T-helper 1 cell (primary cell): Measurements from ENCODE around the gene PLK3.
"Not testable (repeated sequence)": the region's sequence is repeated elsewhere in the genome, so short reads cannot be mapped to it uniquely, and the experiment has no call there.

Source experiments
- DNase-seq, 5 donors: peaks; one replicate each; pipeline ENCODE4 v3.0.0-alpha.2; 2012 to 2020

Gene PLK3

GRCh38 chr1:44808938-44809917 lies 9.1 kb downstream of the PLK3 start:
- peak; percentile 71 to 98 (median 84) for DNase-seq

DNA sequence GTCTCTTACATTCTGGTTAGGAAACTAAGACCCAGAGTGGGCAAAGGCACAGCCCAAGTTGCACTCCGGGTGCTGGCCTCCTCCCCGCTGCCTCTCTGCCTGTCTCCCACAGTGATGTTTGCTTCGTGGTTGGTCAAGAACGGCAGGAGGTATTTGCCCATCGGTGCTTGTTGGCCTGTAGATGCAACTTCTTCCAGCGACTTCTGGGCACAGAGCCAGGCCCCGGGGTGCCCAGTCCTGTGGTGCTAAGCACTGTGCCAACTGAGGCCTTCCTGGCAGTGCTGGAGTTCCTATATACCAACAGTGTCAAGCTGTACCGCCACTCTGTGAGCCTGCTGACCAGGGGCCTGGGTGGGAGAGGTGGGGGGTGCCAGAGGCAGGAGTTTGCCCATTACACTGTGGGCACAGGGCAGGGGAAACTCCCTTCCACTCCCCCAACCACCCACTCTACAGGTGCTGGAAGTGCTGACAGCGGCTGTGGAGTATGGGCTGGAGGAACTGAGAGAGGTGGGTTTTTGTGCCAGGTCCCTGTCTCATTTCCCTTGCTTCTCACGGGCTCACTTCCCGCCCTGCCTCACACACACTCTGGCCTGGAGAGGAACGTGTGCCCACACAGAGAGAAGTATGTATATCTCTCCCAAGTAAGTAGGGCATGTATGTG lies 10.1 kb downstream of the PLK3 start:
- DNase-seq = peak in 2 of 5 donors; percentile 33 to 36

DNA sequence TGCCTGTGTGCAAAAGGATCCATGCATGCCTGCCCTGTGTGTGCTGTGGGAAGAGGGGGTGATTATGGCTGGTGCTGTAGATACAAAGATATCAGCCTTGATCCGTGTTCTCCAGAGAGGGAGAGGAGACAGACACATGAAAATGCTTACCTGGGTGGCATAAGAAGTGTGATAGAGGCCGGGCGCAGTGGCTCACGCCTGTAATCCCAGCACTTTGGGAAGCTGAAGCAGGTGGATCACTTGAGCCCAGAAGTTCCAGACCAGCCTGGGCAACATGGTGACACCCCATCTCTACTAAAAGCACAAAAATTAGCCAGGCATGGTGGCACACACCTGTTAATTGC lies 10.6 kb downstream of the PLK3 start:
- not testable (repeated sequence) for DNase-seq

GRCh38 chr1:44811234-44811633 lies 11.1 kb downstream of the PLK3 start:
- no peak for DNase-seq

GRCh38 chr1:44812822-44813543 lies 12.8 kb downstream of the PLK3 start:
- DNase-seq = no peak

DNA sequence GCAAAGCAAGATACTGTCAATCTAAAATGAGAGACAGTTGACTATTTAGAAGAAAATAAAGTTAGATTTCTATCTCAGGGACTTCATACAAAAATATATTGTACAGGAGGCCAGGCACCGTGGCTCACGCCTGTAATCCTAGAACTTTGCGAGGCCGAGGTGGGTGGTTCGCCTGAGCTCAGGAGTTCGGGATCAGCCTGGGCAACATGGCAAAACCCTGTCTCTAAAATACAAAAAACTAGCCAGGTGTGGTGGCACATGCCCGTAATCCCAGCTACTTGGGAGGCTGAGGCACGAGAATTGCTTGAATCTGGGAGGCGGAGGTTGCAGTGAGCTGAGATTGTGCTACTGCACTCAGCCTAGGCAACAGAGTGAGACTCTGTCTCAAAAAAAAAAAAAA lies 15.7 kb downstream of the PLK3 start:
- not testable (repeated sequence) for DNase-seq

GRCh38 chr1:44817307-44817706 lies 17.1 kb downstream of the PLK3 start:
- DNase-seq = no peak

DNA sequence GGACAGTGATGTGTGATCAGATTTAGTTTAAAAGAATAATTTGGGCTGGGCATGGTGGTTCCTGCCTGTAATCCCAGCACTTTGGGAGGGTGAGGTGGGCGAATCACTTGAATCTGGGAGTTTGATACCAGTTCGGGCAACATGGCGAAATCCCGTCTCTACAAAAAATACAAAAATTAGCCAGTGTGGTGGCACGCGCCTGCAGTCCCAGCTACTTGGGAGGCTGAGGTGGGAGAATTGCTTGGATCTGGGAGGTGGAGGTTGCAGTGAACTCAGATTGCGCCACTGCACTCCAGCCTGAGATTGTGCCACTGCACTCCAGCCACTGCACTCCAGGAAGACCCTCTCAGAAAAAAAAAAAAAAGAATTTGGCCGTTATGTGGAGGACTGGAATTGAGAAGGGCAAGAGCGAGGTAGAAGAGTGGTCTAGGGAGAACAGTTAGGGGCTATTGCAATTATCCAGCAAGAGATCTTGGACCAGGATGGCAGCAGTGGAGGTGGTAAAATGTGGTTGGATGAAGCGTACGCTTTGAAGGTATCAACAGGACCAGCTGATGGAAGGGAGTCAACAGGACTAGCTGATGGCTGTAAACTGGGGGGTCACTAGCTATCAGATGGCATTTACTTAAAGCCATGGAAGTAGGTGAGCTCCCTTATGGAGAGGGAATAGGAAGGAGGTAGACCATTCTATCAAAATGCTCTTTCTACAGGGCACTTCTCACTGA lies 17.8 kb downstream of the PLK3 start:
- no peak for DNase-seq

DNA sequence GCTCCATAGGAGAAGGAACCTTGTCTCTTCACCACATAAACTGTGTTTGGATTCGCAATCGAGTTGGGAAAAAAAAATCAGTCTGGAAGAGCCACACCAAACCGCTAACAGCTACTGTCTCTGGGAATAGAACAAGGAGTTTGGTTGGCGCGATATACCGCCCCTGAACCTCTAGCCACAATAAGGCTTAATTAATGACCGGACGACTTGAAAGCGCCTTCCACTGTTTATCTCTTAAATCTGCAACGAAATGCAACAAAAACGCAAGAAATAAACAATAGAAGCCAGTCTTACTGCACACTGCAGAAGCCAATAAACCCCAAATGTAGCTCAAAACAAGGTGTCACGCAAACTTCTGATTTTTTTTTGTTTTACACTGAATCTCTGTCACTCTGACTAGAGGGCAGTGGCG lies 19.0 kb downstream of the PLK3 start:
- DNase-seq = no peak

- peak; percentile 56 to 91 (median 66) for DNase-seq
These were observed 19.6 kb downstream of the PLK3 start for GRCh38 chr1:44819608-44820327.

- no peak for DNase-seq
These were observed 20.4 kb downstream of the PLK3 start for GRCh38 chr1:44820328-44821239.

DNA sequence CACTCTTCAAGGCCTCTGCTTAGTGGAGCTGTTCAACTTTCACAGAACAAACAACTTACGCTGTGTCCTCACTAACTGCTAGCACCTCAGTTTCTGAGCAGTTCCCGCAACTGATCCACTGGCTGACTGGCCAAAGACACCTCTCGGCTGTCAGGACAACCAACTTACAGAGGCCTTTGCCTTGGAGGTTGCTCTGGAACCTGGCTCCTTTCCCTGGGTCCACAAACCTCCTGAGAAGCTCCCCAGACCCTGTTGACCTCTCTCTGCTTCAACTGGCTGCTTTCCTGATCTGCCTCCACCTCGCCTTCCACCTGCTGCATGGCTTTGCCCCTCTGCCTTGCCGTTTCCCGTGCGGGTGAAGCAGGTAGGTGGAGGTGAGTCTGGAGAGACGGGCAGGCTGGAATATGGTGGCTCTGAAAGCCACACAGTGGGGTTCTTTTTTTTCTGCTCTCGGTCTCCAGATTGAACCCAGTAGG lies 21.1 kb downstream of the PLK3 start:
- no peak for DNase-seq

DNA sequence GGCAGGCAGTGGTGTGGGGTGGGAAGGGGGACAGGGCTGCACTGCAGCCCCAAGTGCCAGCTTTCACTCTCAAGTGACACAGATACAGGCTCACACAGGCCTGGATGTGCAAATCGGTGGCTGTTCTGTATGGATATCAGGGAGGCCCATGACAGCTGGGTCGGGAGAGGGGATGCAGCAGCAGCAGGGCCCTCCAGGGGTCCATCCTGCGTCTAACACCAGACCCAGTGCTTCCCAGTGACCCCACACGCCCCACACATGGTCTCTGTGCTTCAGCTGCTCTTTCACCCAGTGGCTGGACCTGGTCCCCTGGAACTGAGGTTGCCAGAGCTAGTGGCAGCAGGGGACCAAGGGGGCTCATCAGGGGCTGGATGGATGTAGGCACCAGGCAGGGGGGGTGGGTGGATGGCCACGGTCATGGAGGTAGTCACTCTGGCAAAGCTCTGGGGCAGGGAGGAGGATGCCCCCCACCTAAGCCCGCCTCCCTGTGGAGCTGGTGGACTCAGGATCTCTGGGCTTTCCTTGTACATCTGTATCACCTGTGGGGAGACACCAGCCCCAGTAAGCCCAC lies 22.0 kb downstream of the PLK3 start:
- no peak for DNase-seq

DNA sequence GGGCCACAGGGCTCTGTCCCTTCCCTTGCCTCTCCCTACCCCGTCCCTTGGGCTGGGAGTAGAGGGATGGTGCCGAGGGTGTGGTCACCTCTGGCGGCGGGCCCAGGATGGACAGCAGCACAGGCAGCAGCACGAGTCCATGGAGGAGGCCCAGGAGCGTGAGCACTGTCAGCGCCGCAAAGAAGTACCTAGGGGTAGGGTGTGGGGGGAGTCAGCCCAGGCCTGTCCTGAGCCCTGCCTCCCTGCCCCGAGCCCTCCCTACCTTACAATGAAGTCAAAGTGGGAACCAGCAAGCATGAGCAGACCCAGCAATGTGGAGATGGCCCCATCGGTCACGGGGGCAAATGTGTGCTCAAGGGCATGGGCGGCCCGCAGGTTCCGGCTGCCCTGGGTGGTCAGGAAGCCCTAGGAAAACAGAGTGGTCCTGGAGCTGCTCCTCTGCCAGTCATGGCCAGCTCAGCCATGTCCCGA lies 22.8 kb downstream of the PLK3 start:
- no peak for DNase-seq

DNA sequence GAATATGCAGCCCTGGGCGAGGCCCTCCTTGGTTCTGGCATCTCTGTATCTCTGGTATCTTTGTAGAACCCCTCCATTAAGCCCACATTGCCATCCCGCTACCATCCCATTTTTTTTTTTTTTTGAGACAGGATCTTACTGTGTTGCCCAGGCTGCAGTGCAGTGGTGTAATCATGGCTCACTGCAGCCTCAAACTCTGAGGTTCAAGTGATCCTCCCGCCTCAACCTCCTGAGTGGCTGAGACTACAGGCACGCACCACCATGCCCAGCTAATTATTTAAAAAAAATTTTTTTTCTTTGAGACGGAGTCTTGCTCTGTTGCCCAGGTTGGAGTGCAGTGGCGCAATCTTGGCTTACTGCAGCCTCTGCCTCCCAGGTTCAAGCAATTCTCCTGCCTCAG lies 24.2 kb downstream of the PLK3 start:
- DNase-seq = not testable (repeated sequence)

DNA sequence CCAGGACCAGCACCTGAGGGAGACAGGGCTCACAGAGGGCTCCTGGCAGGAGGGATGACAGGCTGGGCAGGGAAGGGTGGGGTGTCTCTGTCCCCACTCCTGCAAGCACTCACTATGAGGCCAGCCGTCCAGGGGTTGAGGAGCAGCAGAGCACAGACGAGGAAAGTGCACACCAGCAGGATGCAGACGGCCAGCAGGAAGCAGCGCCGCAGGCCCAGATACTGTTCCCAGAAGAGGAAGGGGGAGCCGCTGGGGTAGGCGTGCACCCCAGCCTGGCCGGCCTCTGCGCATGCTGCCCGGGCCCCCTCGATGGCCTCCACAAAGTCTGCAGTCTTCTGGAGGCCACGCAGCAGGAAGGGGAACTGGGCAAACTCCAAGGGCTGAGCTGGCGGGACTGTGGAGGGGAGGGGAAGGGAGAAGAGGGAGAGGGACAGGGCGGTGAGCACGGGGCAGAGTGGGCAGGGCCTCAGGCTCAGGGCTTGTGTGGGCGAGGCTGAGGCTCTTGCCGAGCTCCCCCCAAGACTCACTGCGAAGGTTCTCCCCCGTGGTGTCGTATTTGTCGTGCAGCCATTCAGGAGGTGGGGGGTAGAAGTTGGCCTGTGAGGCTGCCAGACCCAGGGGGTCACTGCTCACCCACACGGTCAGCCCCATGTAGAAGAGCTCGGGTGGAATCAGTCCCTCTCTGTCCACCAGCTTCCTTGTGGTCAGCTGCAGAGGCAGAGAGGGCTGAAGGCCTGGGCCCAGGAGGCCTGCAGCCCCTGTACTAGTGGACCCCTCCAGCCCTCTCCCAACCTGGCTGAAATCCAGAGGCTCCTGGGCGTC lies 26.4 kb downstream of the PLK3 start:
- DNase-seq = no peak

- no peak for DNase-seq
These were observed 27.2 kb downstream of the PLK3 start for GRCh38 chr1:44827197-44828002.

DNA sequence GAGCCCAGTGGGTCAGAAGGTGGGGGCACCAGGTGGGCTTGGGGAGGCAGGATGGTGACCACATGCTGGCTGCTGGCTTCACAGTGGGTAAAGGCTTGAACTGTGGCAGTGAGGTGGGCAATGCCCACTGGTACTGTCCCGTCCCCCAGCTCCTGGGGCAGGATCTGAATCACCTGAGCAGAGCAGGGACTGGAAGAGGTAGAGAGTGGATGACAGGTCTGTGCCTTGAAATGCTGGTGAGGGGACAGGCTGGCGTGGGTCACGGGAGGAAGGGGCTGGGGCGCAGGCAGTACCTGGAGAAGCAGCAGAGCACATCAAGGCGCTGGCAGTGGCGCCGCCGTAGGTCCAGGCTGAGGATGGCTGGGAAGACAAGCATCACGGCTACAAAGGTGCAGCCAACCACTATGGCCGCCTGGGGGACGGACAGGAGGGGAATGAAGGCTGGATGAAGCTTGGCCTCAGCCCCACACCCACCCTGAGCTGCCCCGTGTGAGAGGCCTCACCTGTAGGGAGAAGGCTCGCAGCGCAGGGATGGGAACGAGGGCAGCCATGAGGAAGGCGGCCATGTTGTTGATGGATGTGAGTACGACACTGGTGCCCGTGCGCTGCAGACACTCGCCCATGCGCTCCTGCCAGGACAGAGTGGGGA lies 27.9 kb downstream of the PLK3 start:
- DNase-seq = no peak
